ENCODE measurements around the gene GNG3. TPM values are rescaled to one million over a fixed set of nuclear protein-coding genes. Genes with fewer than 3 reads are reported as not detected.
"Not testable (repeated sequence)": the region's sequence is repeated elsewhere in the genome, so short reads cannot be mapped to it uniquely, and the experiment has no call there.

Gene GNG3
- total and polyA plus RNA-seq, 2 of the 4 experiments (the other 2 are of a cell fraction), result not detected

DNA sequence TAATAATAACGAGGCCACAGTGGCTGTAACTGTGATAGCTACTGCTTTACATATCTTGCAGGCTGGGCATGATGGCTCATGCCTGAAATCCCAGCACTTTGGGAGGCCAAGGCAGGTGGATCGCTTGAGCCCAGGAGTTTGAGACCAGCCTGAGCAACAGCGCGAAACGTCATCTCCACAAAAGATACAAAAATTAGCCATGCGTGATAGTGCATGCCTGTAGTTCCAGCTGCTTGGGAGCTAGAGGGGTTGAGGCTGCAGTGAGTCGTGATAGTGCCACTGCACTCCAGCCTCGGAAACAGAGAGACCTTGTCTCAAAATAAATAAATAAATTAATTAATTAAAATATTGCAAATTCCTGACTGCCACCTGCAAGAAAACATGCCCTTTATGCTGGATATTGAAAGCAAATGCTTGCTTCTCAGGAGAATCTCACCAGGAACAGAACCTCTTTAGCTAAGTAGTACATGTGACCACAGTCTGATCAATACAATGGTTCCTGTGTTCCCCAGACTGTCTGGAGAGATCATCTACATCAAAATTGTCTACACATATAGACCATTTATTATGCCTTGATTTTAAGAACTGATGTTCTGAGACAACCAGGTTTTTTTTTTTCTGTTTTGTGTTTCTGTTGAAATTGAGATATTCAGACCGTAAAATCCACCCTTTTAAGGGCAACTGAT, 40.1 kb downstream of the GNG3 start:
- H2BK120ac ChIP-seq (ENCODE audit: low read depth, low read length), result no peak overlapping the region
- ATAC-seq (ENCODE audit: low read depth), result no peak; the same call in 1 of the 2 replicates
- H4K20me1 ChIP-seq (ENCODE audit: insufficient read depth, low read length), result no peaks in the 10 kb centered on the region
- H2BK20ac ChIP-seq (ENCODE audit: low read depth, low read length), result no peak overlapping the region
- no CpG with 5 or more reads among the region's 9 CpGs for WGBS, 2 experiments (ENCODE audit: extremely low coverage in 2 of 2, insufficient read length in 1 of 2)
- no TSS peak for BruUV-seq (replicated peaks)
- no peak overlapping the region for H3K18ac ChIP-seq (ENCODE audit: low read depth, low read length)
- no peak overlapping the region for H2BK15ac ChIP-seq (ENCODE audit: low read depth, low read length)
- TF ChIP-seq, protein P1, sequence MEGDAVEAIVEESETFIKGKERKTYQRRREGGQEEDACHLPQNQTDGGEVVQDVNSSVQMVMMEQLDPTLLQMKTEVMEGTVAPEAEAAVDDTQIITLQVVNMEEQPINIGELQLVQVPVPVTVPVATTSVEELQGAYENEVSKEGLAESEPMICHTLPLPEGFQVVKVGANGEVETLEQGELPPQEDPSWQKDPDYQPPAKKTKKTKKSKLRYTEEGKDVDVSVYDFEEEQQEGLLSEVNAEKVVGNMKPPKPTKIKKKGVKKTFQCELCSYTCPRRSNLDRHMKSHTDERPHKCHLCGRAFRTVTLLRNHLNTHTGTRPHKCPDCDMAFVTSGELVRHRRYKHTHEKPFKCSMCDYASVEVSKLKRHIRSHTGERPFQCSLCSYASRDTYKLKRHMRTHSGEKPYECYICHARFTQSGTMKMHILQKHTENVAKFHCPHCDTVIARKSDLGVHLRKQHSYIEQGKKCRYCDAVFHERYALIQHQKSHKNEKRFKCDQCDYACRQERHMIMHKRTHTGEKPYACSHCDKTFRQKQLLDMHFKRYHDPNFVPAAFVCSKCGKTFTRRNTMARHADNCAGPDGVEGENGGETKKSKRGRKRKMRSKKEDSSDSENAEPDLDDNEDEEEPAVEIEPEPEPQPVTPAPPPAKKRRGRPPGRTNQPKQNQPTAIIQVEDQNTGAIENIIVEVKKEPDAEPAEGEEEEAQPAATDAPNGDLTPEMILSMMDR (conservative IDR thresholded peaks at IDR 0.05; ENCODE audit: low read depth, low read length), result no peak
- TF ChIP-seq RFX5 (IDR thresholded peaks at IDR 0.05; ENCODE audit: low read depth, low read length), result no peak
- no peak overlapping the region for H3K4me3 ChIP-seq (ENCODE audit: insufficient read depth, low read depth, low read length)
- H3K4ac ChIP-seq (ENCODE audit: low read depth, low read length), result no peak overlapping the region
- peaks cover 9% of the 10 kb centered on the region for H3K36me3 ChIP-seq (ENCODE audit: control insufficient read depth, insufficient read depth, low read length)
- no peak overlapping the region for H4K5ac ChIP-seq (ENCODE audit: low read depth, low read length)
- no peak overlapping the region for H2AFZ ChIP-seq (replicated peaks; ENCODE audit: low read length, poor library complexity)
- ChIA-PET CTCF (interaction anchor here (1.4 kb wide), 1 partner anchor 39 kb away, joined by 5 read pairs; the partner anchor contains the start of gene TMEM179B), POLR2A (ENCODE audit: unreplicated experiment) (no interaction called here)
- H3K9me1 ChIP-seq (ENCODE audit: insufficient read depth, low read length), result no peaks in the 10 kb centered on the region
- no peaks in the 10 kb centered on the region for H3K9me3 ChIP-seq (ENCODE audit: control insufficient read depth, insufficient read depth, low read length)
- H3K9ac ChIP-seq (ENCODE audit: low read depth, low read length), result no peak overlapping the region
- no peaks in the 10 kb centered on the region for H3K4me1 ChIP-seq (ENCODE audit: control insufficient read depth, insufficient read depth, low read length)
- in situ Hi-C loops (cut with MboI; ENCODE audit: low sequenced_read_pairs) (no loop called here), dilution Hi-C loops (cut with HindIII; ENCODE audit: low sequenced_read_pairs, unreplicated experiment) (no loop called here), intact Hi-C loops (cut with micrococcal nuclease) (no loop called here)
- H3K27me3 ChIP-seq (ENCODE audit: control insufficient read depth, insufficient read depth, low read length), result no peaks in the 10 kb centered on the region
- H2AK5ac ChIP-seq (ENCODE audit: low read depth, low read length), result no peak overlapping the region
- no peak overlapping the region for H3K23ac ChIP-seq (ENCODE audit: low read depth, low read length)
- no peak overlapping the region for H4K8ac ChIP-seq (ENCODE audit: low read depth in 2 of 2, low read length in 2 of 2)
- H2AK9ac ChIP-seq (replicated peaks; ENCODE audit: low read depth, low read length, poor library complexity), result no peak overlapping the region
- no peak overlapping the region for H3K4me2 ChIP-seq (ENCODE audit: low read depth, low read length)
- no peak overlapping the region for H3K27ac ChIP-seq (ENCODE audit: insufficient read depth, low read length)
- no peak overlapping the region for H4K91ac ChIP-seq (ENCODE audit: insufficient read depth, low read depth, low read length)
- no peak overlapping the region for H2BK5ac ChIP-seq (ENCODE audit: low read depth, low read length, poor library complexity, severe bottlenecking)
- H3K14ac ChIP-seq (replicated peaks; ENCODE audit: low read depth, low read length), result no peak overlapping the region
- no peak for DNase-seq
- peaks cover 11 to 28% of the 10 kb centered on the region in 2 experiments for H3K79me1 ChIP-seq (ENCODE audit: low read depth in 1 of 2, low read length in 2 of 2)
- no peak overlapping the region for H3K56ac ChIP-seq (ENCODE audit: extremely low read depth, insufficient read depth, low read length)

GRCh38 chr11:62749931-62750330, 42.5 kb downstream of the GNG3 start:
- H3K9me3 ChIP-seq (ENCODE audit: control insufficient read depth, insufficient read depth, low read length); H2BK15ac ChIP-seq (ENCODE audit: low read depth, low read length); in situ Hi-C loops (cut with MboI; ENCODE audit: low sequenced_read_pairs); H3K27me3 ChIP-seq (ENCODE audit: control insufficient read depth, insufficient read depth, low read length); H3K27ac ChIP-seq (ENCODE audit: insufficient read depth, low read length); H2BK20ac ChIP-seq (ENCODE audit: low read depth, low read length); H2BK5ac ChIP-seq (ENCODE audit: low read depth, low read length, poor library complexity, severe bottlenecking); DNase-seq; H3K4me2 ChIP-seq (ENCODE audit: low read depth, low read length); intact Hi-C loops (cut with micrococcal nuclease); H4K8ac ChIP-seq (ENCODE audit: low read depth in 2 of 2, low read length in 2 of 2); H3K23ac ChIP-seq (ENCODE audit: low read depth, low read length); H2BK120ac ChIP-seq (ENCODE audit: low read depth, low read length); H3K9me1 ChIP-seq (ENCODE audit: insufficient read depth, low read length); H3K4me1 ChIP-seq (ENCODE audit: control insufficient read depth, insufficient read depth, low read length); H4K91ac ChIP-seq (ENCODE audit: insufficient read depth, low read depth, low read length); CTCF ChIA-PET; H2AK5ac ChIP-seq (ENCODE audit: low read depth, low read length); H2AK9ac ChIP-seq (replicated peaks; ENCODE audit: low read depth, low read length, poor library complexity); H3K9ac ChIP-seq (ENCODE audit: low read depth, low read length); dilution Hi-C loops (cut with HindIII; ENCODE audit: low sequenced_read_pairs, unreplicated experiment); H4K20me1 ChIP-seq (ENCODE audit: insufficient read depth, low read length); H2AFZ ChIP-seq (replicated peaks; ENCODE audit: low read length, poor library complexity); ATAC-seq (ENCODE audit: low read depth); H3K4ac ChIP-seq (ENCODE audit: low read depth, low read length); POLR2A ChIA-PET (ENCODE audit: unreplicated experiment); H3K56ac ChIP-seq (ENCODE audit: extremely low read depth, insufficient read depth, low read length); H4K5ac ChIP-seq (ENCODE audit: low read depth, low read length); H3K14ac ChIP-seq (replicated peaks; ENCODE audit: low read depth, low read length); BruUV-seq (replicated peaks); H3K4me3 ChIP-seq (ENCODE audit: insufficient read depth, low read depth, low read length); H3K18ac ChIP-seq (ENCODE audit: low read depth, low read length): not testable (repeated sequence)
- 98% methylated on average over 4 of the region's 5 CpGs; no CpG with 5 or more reads in 1 of the 2 experiments for WGBS, 2 experiments (ENCODE audit: extremely low coverage in 2 of 2, insufficient read length in 1 of 2)
- Histone ChIP-seq H3K36me3 (ENCODE audit: control insufficient read depth, insufficient read depth, low read length) (peaks cover 13% of the 10 kb centered on the region), H3K79me1 (ENCODE audit: low read depth in 1 of 2, low read length in 2 of 2) (peaks cover 20 to 41% of the 10 kb centered on the region in 2 experiments)

All from IMR-90 (cell line).